Skeletal muscle satellite cell (primary cell): Measurements from ENCODE around the gene TUBA4B.
A peak's percentile ranks its signal among the peaks of the same experiment; 100 is the strongest.

Experiments
- H3K27me3 ChIP-seq: 2 replicates; pipeline ENCODE4 v1.7.0; 2013; ENCODE audit warnings: low read length; ENCODE audit not compliant: control insufficient read depth, insufficient read depth
- H3K36me3 ChIP-seq: 2 replicates; pipeline ENCODE4 v1.7.0; 2013; ENCODE audit warnings: mild to moderate bottlenecking, control low read depth, low read length; ENCODE audit not compliant: insufficient read depth
- H3K4me1 ChIP-seq: 2 replicates; pipeline ENCODE4 v1.7.0; 2013; ENCODE audit warnings: low read length; ENCODE audit not compliant: control insufficient read depth, insufficient read depth
- H3K4me2 ChIP-seq: 2 replicates; pipeline ENCODE4 v1.7.0; 2013; ENCODE audit warnings: mild to moderate bottlenecking, low read length
- H3K4me3 ChIP-seq: 2 replicates; pipeline ENCODE4 v1.7.0; 2013; ENCODE audit warnings: low read length
- H3K9ac ChIP-seq: 2 replicates; pipeline ENCODE4 v1.7.0; 2013; ENCODE audit warnings: mild to moderate bottlenecking, low read depth, low read length, moderate library complexity
- H3K9me3 ChIP-seq: replicated peaks from 2 replicates; pipeline ENCODE4 v1.7.0; 2013; ENCODE audit warnings: mild to moderate bottlenecking, control low read depth, low read length

Gene TUBA4B

DNA sequence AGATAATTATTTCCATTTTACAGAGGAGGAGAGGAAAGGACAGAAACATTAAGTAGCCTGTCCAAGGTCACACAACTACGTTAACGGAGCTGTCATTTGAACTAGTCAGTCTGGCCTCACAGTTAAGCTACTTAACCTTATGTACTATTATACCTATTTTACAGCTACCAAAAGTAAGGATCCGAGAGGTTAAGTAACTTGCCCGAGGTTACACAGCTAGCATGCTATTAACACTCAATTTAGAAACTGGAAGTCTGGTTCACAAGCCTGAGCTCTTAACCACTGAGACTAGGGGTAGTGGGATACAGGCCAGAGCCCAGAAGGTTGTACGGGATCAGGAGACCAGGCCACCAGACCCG, 8.3 kb upstream of the TUBA4B start:
- peak overlapping the region; percentile 99 for H3K9ac ChIP-seq

DNA sequence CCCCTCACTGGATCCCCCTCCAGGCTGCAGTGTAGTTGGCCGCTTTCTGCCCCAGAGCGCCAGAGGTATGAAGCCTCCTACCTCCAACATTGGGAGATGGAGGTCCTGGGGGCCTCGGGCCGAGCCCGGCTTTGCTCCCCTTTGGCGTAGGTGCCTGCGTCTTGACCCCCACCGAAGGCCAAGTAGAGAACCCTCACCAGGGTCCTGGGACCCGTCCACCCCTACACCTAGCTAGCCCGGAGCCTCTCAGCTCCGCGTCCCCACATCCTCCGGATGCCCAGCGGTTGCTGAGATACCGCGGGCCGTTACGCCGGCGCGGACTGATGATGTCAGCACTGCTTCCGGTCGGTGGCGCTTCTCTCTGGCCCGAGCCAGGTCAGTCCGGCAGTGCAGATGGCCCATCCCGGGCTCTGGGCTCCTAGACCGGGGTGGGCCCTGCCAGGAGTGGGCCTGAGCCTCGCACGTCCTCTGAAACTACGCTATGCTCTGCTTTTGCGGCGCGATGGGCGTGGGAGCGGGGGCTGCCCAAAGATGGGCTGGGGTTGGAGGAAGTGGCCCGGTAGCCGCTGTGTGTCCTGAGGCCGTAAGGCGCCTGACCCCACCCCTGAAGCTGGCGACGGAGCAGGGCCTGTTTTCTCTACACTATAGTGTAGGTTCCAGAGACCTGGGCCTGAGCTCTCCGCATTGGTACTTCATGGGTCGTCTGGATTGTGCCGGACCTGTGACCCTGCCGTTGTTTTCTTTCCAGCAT, 7.7 kb upstream of the TUBA4B start, which contains the start of the genes GLB1L and STK16:
Gene GLB1L, minus strand, starts transcription at position 297 of the 751 bp plus-strand sequence. CDS start 1,871 bp downstream, outside the sequence.
Gene STK16, plus strand, starts transcription at position 332 of the 751 bp plus-strand sequence. CDS start 521 bp downstream, outside the sequence.
- H3K36me3 ChIP-seq: peaks cover 18% of the 10 kb centered on the region
- no peaks in the 10 kb centered on the region for H3K27me3 ChIP-seq
- no peaks in the 10 kb centered on the region for H3K9me3 ChIP-seq
- peaks cover 43% of the 10 kb centered on the region for H3K4me1 ChIP-seq
- peak within 1 kb of the TSS; percentile 93 for H3K4me2 ChIP-seq
- peak within 1 kb of the TSS; percentile 99 for H3K9ac ChIP-seq
- peak within 1 kb of the TSS; percentile 92 for H3K4me3 ChIP-seq

More for the DNA sequence above, 8.3 kb upstream of the TUBA4B start:
- Histone ChIP-seq H3K9me3 (no peaks in the 10 kb centered on the region), H3K27me3 (no peaks in the 10 kb centered on the region), H3K4me2 (peak overlapping the region; percentile 93), H3K36me3 (peaks cover 18% of the 10 kb centered on the region), H3K4me1 (peaks cover 37% of the 10 kb centered on the region), H3K4me3 (peak overlapping the region; percentile 92)

GRCh38 chr2:219245899-219246230, 7.2 kb upstream of the TUBA4B start:
- H3K36me3 ChIP-seq: peaks cover 23% of the 10 kb centered on the region
- peak overlapping the region; percentile 92 for H3K4me3 ChIP-seq
- H3K27me3 ChIP-seq: no peaks in the 10 kb centered on the region
- no peaks in the 10 kb centered on the region for H3K9me3 ChIP-seq
- peak overlapping the region; percentile 99 for H3K9ac ChIP-seq
- peaks cover 48% of the 10 kb centered on the region for H3K4me1 ChIP-seq
- peak overlapping the region; percentile 93 for H3K4me2 ChIP-seq

DNA sequence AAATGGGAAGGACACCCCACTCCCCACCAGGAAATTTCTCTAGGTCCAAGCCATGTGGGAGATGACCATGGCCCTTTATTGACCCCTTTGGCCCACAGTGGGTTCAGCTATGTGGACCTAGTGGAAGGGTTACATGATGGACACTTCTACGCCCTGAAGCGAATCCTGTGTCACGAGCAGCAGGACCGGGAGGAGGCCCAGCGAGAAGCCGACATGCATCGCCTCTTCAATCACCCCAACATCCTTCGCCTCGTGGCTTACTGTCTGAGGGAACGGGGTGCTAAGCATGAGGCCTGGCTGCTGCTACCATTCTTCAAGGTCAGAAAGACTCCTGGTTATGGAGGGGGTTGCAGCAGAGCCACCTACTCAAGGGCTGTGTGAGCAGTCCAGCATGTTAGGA, 6.5 kb upstream of the TUBA4B start:
- Histone ChIP-seq H3K9me3 (no peaks in the 10 kb centered on the region), H3K27me3 (no peaks in the 10 kb centered on the region), H3K36me3 (peaks cover 23% of the 10 kb centered on the region), H3K4me3 (peak overlapping the region; percentile 92), H3K9ac (peak overlapping the region; percentile 99), H3K4me1 (peaks cover 55% of the 10 kb centered on the region), H3K4me2 (peak overlapping the region; percentile 93)

DNA sequence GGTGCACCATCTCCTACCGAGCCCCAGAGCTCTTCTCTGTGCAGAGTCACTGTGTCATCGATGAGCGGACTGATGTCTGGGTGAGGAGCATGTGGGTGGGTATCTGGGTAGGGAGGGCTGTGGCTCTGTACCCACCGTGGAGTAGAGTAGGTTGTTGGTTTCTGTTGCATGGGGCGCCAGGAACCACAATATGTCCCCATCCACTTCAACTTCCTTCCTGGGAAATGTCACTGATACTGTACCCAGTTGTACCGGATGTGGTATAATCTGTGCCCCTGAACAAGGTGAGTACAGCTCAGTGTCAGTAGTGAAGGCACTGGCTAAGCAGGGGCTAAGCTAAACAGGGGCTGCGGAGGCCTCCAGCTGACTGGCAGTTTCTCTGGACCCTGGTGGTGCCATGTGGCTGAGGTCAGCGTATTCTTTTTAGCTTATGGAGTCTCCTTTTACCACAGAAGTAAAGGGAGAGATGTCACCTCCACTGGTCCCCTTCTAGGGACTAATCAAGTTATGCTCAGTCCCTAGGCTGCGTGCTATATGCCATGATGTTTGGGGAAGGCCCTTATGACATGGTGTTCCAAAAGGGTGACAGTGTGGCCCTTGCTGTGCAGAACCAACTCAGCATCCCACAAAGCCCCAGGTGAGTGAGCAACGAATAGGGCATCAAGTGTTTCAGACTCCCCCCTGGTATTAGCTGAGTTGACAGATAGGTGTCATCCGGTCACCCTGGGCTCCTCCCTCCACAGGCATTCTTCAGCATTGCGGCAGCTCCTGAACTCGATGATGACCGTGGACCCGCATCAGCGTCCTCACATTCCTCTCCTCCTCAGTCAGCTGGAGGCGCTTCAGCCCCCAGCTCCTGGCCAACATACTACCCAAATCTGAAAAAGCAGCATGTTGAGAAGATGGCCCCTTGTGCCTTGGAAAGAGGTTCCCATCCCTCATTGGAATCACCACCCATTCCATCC, 5.1 kb upstream of the TUBA4B start:
- Histone ChIP-seq H3K4me2 (no peak overlapping the region), H3K9ac (no peak overlapping the region), H3K36me3 (peaks cover 23% of the 10 kb centered on the region), H3K9me3 (no peaks in the 10 kb centered on the region), H3K27me3 (no peaks in the 10 kb centered on the region), H3K4me1 (peaks cover 69% of the 10 kb centered on the region), H3K4me3 (no peak overlapping the region)

DNA sequence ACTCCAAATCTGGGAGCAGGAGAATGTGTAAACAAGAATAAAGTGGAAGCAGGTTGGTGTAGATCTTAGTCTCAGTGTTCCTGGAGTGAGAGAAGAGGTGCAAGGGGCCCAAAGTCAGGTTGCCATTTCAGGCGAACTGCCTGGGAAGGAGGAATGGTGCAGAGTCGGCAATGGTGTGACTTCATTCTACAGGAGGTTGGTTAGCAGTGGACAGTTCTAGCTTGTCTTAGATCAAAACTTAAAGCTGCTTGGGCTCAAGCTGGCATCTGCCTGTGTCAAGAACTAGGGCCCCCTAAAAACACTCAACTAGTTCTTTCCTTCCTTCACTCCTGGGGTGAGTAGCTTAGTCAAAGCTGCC, 4.2 kb upstream of the TUBA4B start:
- peaks cover 78% of the 10 kb centered on the region for H3K4me1 ChIP-seq
- peak overlapping the region; percentile 41 for H3K4me2 ChIP-seq
- peaks cover 23% of the 10 kb centered on the region for H3K36me3 ChIP-seq
- H3K9ac ChIP-seq: peak overlapping the region; percentile 66
- no peaks in the 10 kb centered on the region for H3K27me3 ChIP-seq
- peak overlapping the region; percentile 27 for H3K4me3 ChIP-seq
- no peaks in the 10 kb centered on the region for H3K9me3 ChIP-seq

DNA sequence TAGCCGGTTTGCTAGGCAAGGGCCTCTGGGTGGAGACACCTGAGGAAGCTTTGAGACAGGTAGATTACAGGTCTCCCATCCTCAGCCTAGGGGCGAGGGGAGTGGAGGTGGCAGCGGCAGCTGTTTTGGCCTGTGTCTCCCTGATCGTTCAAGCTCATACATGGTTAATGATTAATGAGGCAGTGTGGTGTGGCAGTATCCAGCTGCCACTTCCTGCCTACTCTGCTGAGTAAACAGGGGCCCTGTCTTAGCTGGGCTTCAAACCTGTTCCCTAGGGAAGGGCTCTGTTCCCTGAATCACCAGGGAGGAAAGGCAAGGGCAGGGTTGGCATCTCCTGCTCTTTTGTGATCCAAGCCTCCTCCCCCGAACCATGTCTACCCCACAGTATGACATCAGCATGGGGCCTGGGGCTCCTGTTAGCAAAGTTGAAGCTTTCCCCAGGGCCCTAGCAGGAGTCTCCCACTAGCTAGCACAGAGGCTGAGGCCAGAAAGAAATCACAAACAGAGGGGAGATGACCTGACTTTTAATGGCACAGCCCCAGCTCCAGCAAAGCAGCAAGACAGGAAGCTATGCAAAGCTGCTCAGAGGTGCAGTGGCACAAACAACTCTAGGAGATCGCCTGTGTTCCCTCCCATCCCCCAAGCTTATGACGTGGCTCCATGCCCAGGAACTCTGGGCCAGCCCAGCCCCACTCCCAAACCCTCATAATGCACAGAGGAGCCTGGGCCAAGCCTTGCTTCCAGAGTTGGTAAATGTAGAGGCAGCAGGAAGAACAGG, 3.7 kb upstream of the TUBA4B start:
- Histone ChIP-seq H3K4me3 (peak overlapping the region; percentile 27), H3K9ac (peak overlapping the region; percentile 66), H3K27me3 (peaks cover 5% of the 10 kb centered on the region), H3K9me3 (no peaks in the 10 kb centered on the region), H3K4me2 (peak overlapping the region; percentile 41), H3K4me1 (peaks cover 84% of the 10 kb centered on the region), H3K36me3 (peaks cover 23% of the 10 kb centered on the region)

- H3K27me3 ChIP-seq: peaks cover 11% of the 10 kb centered on the region
- peaks cover 82% of the 10 kb centered on the region for H3K4me1 ChIP-seq
- peaks cover 23% of the 10 kb centered on the region for H3K36me3 ChIP-seq
- H3K4me2 ChIP-seq: peak overlapping the region; percentile 41
- peak overlapping the region; percentile 8 for H3K4me3 ChIP-seq
- peak overlapping the region; percentile 61 for H3K9ac ChIP-seq
- no peaks in the 10 kb centered on the region for H3K9me3 ChIP-seq
Observed at GRCh38 chr2:219250049-219250781, 2.8 kb upstream of the TUBA4B start.

- Histone ChIP-seq H3K4me1 (peaks cover 74% of the 10 kb centered on the region), H3K27me3 (peaks cover 23% of the 10 kb centered on the region), H3K9ac (peak overlapping the region; percentile 41), H3K4me3 (peak overlapping the region; percentile 39), H3K9me3 (no peaks in the 10 kb centered on the region), H3K36me3 (peaks cover 23% of the 10 kb centered on the region), H3K4me2 (peak overlapping the region; percentile 99)
Observed at GRCh38 chr2:219251656-219252055, 1.4 kb upstream of the TUBA4B start.

DNA sequence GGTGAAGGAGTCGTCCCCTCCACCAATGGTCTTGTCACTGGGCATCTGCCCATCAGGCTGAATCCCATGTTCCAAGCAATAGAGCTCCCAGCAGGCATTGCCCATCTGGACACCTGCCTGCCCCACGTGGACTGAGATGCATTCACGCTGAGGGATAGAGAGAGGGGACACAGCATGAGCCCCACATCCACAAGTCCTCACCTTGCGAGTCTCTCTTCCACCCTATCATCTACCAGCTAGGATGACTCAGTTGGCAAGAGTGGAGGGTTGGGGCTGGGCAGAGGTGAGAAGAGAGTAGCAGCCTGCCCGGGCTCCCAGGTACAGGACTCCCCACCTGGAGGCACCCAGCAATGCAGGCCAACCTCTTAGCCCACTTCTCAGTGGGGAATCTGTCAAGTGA, 959 bp upstream of the TUBA4B start:
- H3K27me3 ChIP-seq: peaks cover 23% of the 10 kb centered on the region
- peaks cover 69% of the 10 kb centered on the region for H3K4me1 ChIP-seq
- no peaks in the 10 kb centered on the region for H3K9me3 ChIP-seq
- peak overlapping the region; percentile 39 for H3K4me3 ChIP-seq
- peak overlapping the region; percentile 68 for H3K9ac ChIP-seq
- peak overlapping the region; percentile 99 for H3K4me2 ChIP-seq
- peaks cover 19% of the 10 kb centered on the region for H3K36me3 ChIP-seq
